ENCODE measurements around the gene HHLA2. TPM values are rescaled to one million over a fixed set of nuclear protein-coding genes. Genes with fewer than 3 reads are reported as not detected.
"Not testable (repeated sequence)": the region's sequence is repeated elsewhere in the genome, so short reads cannot be mapped to it uniquely, and the experiment has no call there.

Gene HHLA2
- total RNA-seq, result not detected in 2 replicates
- not detected for polyA plus RNA-seq (2012)

DNA sequence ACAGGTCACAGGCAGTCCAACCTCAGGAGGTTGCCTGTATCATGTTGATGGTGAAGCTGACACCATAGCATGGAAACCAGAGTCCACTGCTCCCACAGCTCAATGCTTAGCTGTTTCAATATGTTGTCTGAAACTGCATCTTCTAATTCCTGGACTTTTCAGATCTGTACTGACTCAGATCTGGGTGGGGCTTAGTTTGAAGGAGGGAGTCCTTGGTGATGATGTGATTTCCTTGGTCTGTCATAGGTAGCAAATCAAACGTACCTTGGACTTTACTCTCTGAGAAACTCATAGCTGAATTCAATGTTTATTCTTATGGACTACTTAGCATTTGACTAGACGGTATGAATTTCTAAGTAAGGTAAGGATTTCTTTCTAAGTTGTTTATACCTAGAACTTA lies at the start of gene HHLA2:
HHLA2 (plus strand) TSS at position 310 of the 400 bp plus-strand sequence. CDS start 55,266 bp downstream, outside the sequence.
- no peak for DNase-seq (ENCODE audit: low read depth)

- DNase-seq (ENCODE audit: low read depth), result no peak
Measured at GRCh38 chr3:108250626-108251025, 45.7 kb upstream of the HHLA2 start.

DNA sequence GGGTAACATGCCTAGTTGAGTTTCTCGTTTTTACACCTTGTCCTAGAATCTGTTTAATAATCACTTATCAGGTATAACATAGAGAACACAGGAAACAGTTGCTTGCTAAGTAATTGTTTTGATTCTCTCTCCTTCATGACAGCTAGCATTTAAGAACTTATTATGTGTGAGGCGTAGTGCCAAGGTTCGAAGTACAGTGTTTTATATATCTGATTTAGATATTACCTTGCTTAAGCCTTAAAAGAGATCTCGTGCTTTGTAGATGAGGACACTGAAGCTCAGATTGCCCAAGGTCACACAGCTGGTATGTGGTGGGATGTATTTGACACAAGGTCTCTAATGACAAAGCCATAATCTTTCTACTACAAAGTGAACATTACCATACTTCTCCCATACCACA lies 45.1 kb upstream of the HHLA2 start:
- DNase-seq (ENCODE audit: low read depth), result no peak

DNA sequence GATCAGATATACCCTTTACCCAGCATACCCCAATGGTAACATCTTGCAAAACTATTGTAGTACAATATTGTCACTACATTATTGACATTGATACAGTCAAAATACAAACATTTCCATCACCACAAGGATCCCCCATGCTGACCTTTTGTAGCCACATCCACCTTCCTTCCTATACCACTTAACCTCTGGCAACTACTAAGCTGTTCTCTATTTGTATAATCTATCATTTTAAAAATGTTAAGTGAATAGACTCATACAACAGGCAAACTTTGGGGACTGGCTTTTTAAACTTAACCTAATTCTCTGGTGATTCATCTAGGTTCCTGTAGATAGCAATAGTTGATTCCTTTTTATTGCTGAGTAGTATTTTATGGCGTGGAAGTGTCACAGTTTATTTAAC lies 44.5 kb upstream of the HHLA2 start:
- DNase-seq (ENCODE audit: low read depth), result no peak

- no peak for DNase-seq (ENCODE audit: low read depth)
Measured at GRCh38 chr3:108255131-108255530, 41.2 kb upstream of the HHLA2 start.

GRCh38 chr3:108264534-108265298 lies 31.6 kb upstream of the HHLA2 start:
- not testable (repeated sequence) for DNase-seq (ENCODE audit: low read depth)

GRCh38 chr3:108268235-108268634 lies 28.1 kb upstream of the HHLA2 start:
- not testable (repeated sequence) for DNase-seq (ENCODE audit: low read depth)

GRCh38 chr3:108271626-108272025 lies 24.7 kb upstream of the HHLA2 start:
- no peak for DNase-seq (ENCODE audit: low read depth)

DNA sequence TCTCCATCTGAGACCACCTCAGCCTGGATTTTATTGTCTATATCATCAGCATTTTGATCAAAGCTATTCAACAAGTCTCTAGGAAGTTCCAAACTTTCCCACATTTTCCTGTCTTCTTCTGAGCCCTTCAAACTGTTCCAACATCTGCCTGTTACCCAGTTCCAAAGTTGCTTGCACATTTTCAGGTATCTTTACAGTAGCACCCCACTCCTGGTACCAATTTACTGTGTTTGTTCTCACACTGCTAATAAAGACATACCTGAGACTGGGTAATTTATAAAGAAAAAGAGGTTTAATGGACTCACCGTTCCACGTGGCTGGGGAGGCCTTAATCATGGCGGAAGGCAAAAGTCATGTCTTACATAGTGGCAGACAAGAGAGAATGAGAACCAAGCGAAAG lies 17.3 kb upstream of the HHLA2 start:
- not testable (repeated sequence) for DNase-seq (ENCODE audit: low read depth)

DNA sequence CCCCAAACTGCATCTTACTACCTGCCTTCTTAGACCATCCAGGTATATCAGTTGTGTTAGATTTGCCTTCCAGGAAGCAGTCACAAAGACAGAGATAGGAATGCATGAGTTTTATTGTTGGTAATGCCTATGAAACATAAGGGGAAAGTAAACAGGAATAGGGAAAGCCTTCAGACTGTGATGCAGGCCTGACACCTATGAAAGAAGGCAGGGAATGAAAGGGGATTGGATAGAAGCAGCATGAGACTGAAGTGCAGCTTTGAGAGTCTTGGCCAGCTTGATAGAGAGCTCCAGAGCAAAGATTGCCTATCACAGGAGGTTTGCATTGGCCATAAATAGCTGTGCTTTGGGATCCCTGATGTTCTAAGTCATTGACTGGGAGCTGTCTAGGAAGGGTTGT lies 15.9 kb upstream of the HHLA2 start:
- DNase-seq (ENCODE audit: low read depth), result no peak

GRCh38 chr3:108281670-108282069 lies 14.7 kb upstream of the HHLA2 start:
- DNase-seq (ENCODE audit: low read depth), result no peak

DNA sequence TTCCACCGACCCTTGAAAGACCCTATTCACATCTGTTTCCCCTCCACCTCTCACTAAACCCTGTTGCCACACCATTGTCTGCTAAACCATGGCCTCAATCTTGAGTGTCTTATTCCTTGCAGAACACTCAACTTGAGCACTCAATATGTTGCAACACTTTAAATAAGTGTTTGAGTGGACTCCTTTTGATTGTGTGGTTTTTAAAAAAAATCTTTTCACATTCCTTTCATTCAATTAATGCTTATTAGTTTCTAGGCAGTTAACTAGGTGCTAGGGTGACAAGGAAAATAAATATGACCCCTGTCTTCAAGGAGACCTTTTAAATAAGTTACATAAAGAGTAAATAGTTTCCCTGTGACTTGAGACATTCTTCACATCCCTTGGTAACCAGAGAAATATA lies 13.3 kb upstream of the HHLA2 start:
- no peak for DNase-seq (ENCODE audit: low read depth)

GRCh38 chr3:108283989-108284388 lies 12.4 kb upstream of the HHLA2 start:
- DNase-seq (ENCODE audit: low read depth), result no peak

GRCh38 chr3:108285176-108285575 lies 11.2 kb upstream of the HHLA2 start:
- DNase-seq (ENCODE audit: low read depth), result no peak

- no peak for DNase-seq (ENCODE audit: low read depth)
Measured at GRCh38 chr3:108287146-108287545, 9.2 kb upstream of the HHLA2 start.

GRCh38 chr3:108288193-108288592 lies 8.2 kb upstream of the HHLA2 start:
- not testable (repeated sequence) for DNase-seq (ENCODE audit: low read depth)

DNA sequence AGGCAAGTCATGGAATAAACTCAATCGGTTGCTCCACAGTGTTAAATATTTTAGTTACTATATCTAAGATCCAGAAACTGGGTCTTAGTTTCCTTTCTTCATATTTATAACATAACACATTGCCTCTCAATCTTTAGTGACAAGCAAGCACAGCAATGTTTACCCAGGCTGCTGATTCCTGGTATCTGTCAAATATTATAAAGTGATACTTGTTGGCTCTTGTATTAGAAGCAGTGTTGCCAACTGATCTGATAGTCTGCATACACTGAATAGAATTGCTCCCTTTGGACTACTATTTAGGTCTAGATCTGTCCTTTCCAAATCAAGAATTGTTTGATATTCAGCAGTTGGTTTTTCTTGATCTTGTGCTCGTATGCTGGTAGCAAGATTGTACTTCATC lies 7.2 kb upstream of the HHLA2 start:
- DNase-seq (ENCODE audit: low read depth), result no peak

DNA sequence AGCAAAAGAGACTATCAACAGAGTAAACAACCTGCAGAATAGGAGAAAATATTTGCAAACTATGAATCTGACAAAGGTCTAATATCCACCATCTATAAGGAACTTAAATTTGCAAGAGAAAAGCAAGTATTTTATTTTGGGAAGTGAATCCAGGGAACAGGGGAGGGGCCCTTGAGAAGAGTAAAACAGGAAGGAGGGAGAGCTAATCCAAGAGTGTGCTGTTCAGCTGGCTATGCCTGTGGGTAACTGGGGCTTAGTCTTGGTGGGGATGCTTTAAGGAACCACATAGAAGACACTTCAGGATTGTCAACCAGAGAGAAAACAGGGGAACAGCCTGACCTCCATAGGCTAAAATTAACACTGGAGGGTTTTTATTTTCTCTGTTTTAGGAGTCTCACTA lies 3.9 kb upstream of the HHLA2 start:
- DNase-seq (ENCODE audit: low read depth), result no peak

DNA sequence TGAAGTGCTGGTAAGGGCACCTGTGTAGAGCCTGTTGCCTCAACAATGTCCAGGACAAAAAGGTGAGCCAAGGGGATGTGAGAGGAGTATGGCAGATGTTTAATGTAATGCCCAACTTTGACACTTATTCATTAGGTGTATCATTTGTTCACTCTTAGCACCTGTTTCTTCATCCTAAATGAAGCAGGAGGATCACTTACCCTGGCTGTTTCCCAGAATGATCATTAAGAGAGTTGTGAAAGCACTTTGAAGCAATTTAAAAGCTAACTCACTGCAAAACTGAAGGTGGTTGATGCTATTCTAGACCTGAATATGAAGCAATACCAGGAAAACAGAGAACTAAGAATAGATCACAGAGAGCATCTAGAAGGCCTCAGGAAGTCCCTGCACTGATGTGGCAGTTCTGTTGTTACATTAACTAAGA lies 3.4 kb upstream of the HHLA2 start:
- DNase-seq (ENCODE audit: low read depth), result no peak

DNA sequence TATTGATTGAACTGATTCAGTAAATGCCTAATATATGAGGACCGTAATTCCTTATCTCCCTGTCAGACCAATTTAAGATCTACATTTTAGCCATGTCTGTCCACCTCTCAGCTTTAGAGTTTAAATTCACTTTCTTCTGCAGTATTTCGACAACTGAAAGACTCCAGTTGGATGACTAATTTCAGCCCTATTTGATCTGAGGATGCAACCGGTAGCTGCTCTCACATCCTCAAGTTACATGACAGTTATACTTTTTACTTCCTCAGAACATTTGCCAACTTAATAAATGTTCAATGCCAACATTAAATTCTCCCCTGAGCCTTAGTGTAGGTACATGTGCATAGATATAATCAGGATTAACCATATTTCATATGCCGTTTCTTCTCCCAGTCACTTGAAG lies 2.5 kb upstream of the HHLA2 start:
- no peak for DNase-seq (ENCODE audit: low read depth)

GRCh38 chr3:108295421-108296175 lies 750 bp upstream of the HHLA2 start:
- DNase-seq (ENCODE audit: low read depth), result no peak

GRCh38 chr3:108297647-108298046 lies 1.3 kb downstream of the HHLA2 start:
- DNase-seq (ENCODE audit: low read depth), result peak; percentile 15

- DNase-seq (ENCODE audit: low read depth), result no peak
Measured at GRCh38 chr3:108298056-108298455, 1.7 kb downstream of the HHLA2 start.
